Astrocyte (in vitro differentiated cells and primary cell): ENCODE measurements around the gene SBF2. TPM values are rescaled to one million over a fixed set of nuclear protein-coding genes. Genes with fewer than 3 reads are reported as not detected.

ENCODE experiments used
- DNase-seq: peaks from one replicate; pipeline ENCODE4 v3.0.0-alpha.2; 2010; ENCODE audit warnings: low read depth
- FAIRE-seq: peaks from 2 replicates; lab custom pipeline; 2011; peaks lifted over from hg19 to GRCh38; lab: Jason Lieb, UNC
- H2AFZ ChIP-seq: 2 replicates; pipeline ENCODE4 v1.6.0; 2012; ENCODE audit warnings: low read depth, low read length, inconsistent platforms
- H3K27ac ChIP-seq: 2 replicates; pipeline ENCODE4 v1.5.1; 2011; ENCODE audit warnings: low read depth, low read length, inconsistent platforms
- H3K27me3 ChIP-seq: 2 replicates; pipeline ENCODE4 v1.6.0; 2011; ENCODE audit warnings: low read length, inconsistent platforms; ENCODE audit not compliant: insufficient read depth
- H3K36me3 ChIP-seq: 2 replicates; pipeline ENCODE4 v1.5.1; 2011; ENCODE audit warnings: low read length, inconsistent platforms; ENCODE audit not compliant: insufficient read depth
- H3K4me1 ChIP-seq: 2 replicates; pipeline ENCODE4 v1.5.1; 2011; ENCODE audit warnings: low read length, inconsistent platforms; ENCODE audit not compliant: insufficient read depth
- H3K4me2 ChIP-seq: 2 replicates; pipeline ENCODE4 v1.6.0; 2012; ENCODE audit warnings: low read length, inconsistent platforms
- H3K4me3 ChIP-seq: 2 replicates; pipeline ENCODE4 v1.5.1; 2011; ENCODE audit warnings: low read depth, mild to moderate bottlenecking, low read length, inconsistent platforms; ENCODE audit not compliant: insufficient read depth
- H3K79me2 ChIP-seq: 2 replicates; pipeline ENCODE4 v1.6.0; 2012; ENCODE audit warnings: mild to moderate bottlenecking, low read length, inconsistent platforms; ENCODE audit not compliant: insufficient read depth
- H3K9ac ChIP-seq: 2 replicates; pipeline ENCODE4 v1.6.0; 2012; ENCODE audit warnings: mild to moderate bottlenecking, low read length, inconsistent platforms
- H3K9me3 ChIP-seq: 2 replicates; pipeline ENCODE4 v1.5.1; 2012; ENCODE audit warnings: low read depth, mild to moderate bottlenecking, low read length, inconsistent platforms; ENCODE audit not compliant: insufficient read depth
- H4K20me1 ChIP-seq: 2 replicates; pipeline ENCODE4 v1.6.0; 2012; ENCODE audit warnings: low read length, inconsistent platforms; ENCODE audit not compliant: insufficient read depth
- H3K27ac Mint-ChIP-seq: one replicate; pipeline ENCODE4 v1.8.0; 2021; ENCODE audit warnings: mild to moderate bottlenecking, mixed read lengths; ENCODE audit not compliant: unreplicated experiment
- H3K27me3 Mint-ChIP-seq: one replicate; pipeline ENCODE4 v1.8.0; 2021; ENCODE audit warnings: low read depth, mixed read lengths; ENCODE audit not compliant: unreplicated experiment
- H3K36me3 Mint-ChIP-seq: one replicate; pipeline ENCODE4 v1.8.0; 2021; ENCODE audit warnings: low read depth, mixed read lengths; ENCODE audit not compliant: unreplicated experiment
- H3K4me1 Mint-ChIP-seq: one replicate; pipeline ENCODE4 v1.8.0; 2021; ENCODE audit warnings: low read depth, mixed read lengths; ENCODE audit not compliant: unreplicated experiment
- H3K4me3 Mint-ChIP-seq: one replicate; pipeline ENCODE4 v1.8.0; 2021; ENCODE audit warnings: mild to moderate bottlenecking, moderate library complexity, mixed read lengths; ENCODE audit not compliant: unreplicated experiment
- H3K9me3 Mint-ChIP-seq: one replicate; pipeline ENCODE4 v1.8.0; 2021; ENCODE audit warnings: mild to moderate bottlenecking, mixed read lengths; ENCODE audit not compliant: unreplicated experiment
- CTCF ChIP-seq: IDR thresholded peaks from 2 replicates; pipeline ENCODE4 v1.5.1; 2011; ENCODE audit warnings: low read depth, mild to moderate bottlenecking, inconsistent platforms, low read length, moderate library complexity; ENCODE audit not compliant: insufficient read depth
- EZH2 ChIP-seq: IDR thresholded peaks from 2 replicates; pipeline ENCODE4 v1.6.1; 2012; ENCODE audit warnings: mild to moderate bottlenecking, low read length, inconsistent platforms; ENCODE audit not compliant: insufficient read depth
- total RNA-seq: library from RNA; stranded (reverse); gene quantifications from 2 replicates; pipeline ENCODE4 v1.2.1, GENCODE V29; 2021

Gene SBF2
- total RNA-seq, 1 donor from 2014 or later, result 50.0 TPM

GRCh38 chr11:10041748-10042446 is 252.1 kb downstream of the SBF2 start:
- H2AFZ ChIP-seq, result no peak overlapping the region
- Mint-ChIP-seq H3K27me3 (no peaks in the 10 kb centered on the region), H3K36me3 (peaks cover 3% of the 10 kb centered on the region), H3K9me3 (peaks cover 14% of the 10 kb centered on the region), H3K4me3 (peak overlapping the region; percentile 76), H3K4me1 (no peaks in the 10 kb centered on the region), H3K27ac (no peak overlapping the region)
- H3K4me2 ChIP-seq, result no peak overlapping the region
- H3K9me3 ChIP-seq, result peaks cover 9% of the 10 kb centered on the region
- no peaks in the 10 kb centered on the region for H3K79me2 ChIP-seq
- no peak overlapping the region for H3K27ac ChIP-seq
- no peaks in the 10 kb centered on the region for H3K4me1 ChIP-seq
- TF ChIP-seq CTCF, result no peak
- no peak for TF ChIP-seq EZH2
- no peak for FAIRE-seq
- H4K20me1 ChIP-seq, result no peaks in the 10 kb centered on the region
- no peak for DNase-seq
- no peaks in the 10 kb centered on the region for H3K36me3 ChIP-seq
- no peaks in the 10 kb centered on the region for H3K27me3 ChIP-seq
- H3K9ac ChIP-seq, result no peak overlapping the region
- no peak overlapping the region for H3K4me3 ChIP-seq

- Histone ChIP-seq H3K36me3 (no peaks in the 10 kb centered on the region), H4K20me1 (no peaks in the 10 kb centered on the region), H3K4me1 (no peaks in the 10 kb centered on the region), H2AFZ (no peak overlapping the region), H3K79me2 (no peaks in the 10 kb centered on the region), H3K27me3 (no peaks in the 10 kb centered on the region), H3K4me2 (no peak overlapping the region), H3K9me3 (peaks cover 9% of the 10 kb centered on the region), H3K4me3 (no peak overlapping the region), H3K27ac (no peak overlapping the region), H3K9ac (no peak overlapping the region)
- peak overlapping the region; percentile 76 for H3K4me3 Mint-ChIP-seq
- DNase-seq, result no peak
- FAIRE-seq, result no peak
- no peaks in the 10 kb centered on the region for H3K27me3 Mint-ChIP-seq
- H3K9me3 Mint-ChIP-seq, result peaks cover 14% of the 10 kb centered on the region
- no peak overlapping the region for H3K27ac Mint-ChIP-seq
- no peaks in the 10 kb centered on the region for H3K4me1 Mint-ChIP-seq
- H3K36me3 Mint-ChIP-seq, result peaks cover 3% of the 10 kb centered on the region
- TF ChIP-seq EZH2 (no peak), CTCF (no peak)
Observed at GRCh38 chr11:10041332-10041731, 252.7 kb downstream of the SBF2 start.
